GM12878 (cell line): Measurements from ENCODE around the gene IGF1R. TPM values are rescaled to one million over a fixed set of nuclear protein-coding genes. Genes with fewer than 3 reads are reported as not detected.

Source experiments
- ATAC-seq: fragments of 200-7000 bp; cut with Tn5 transposase; 3 replicates; pipeline ENCODE4 v1.9.1; 2020; ENCODE audit warnings: mild to moderate bottlenecking, moderate library complexity
- BruUV-seq: library from RNA; stranded (reverse); fragments of 400-500 nt; replicated peaks from 2 replicates; lab custom pipeline; 2021; lab: Mats Ljungman, UMichigan
- CTCF ChIA-PET: fragments of 300-600 bp; sonication (Branson Sonifier 250); formaldehyde crosslinking; extraction: SDS; loops from one replicate; lab custom pipeline; 2021; ENCODE audit warnings: inconsistent platforms; lab: Yijun Ruan, JAX
- POLR2A ChIA-PET: fragments of 350-600 bp; formaldehyde crosslinking; extraction: SDS; loops from one replicate; lab custom pipeline; 2021; ENCODE audit warnings: inconsistent platforms; lab: Charles Lee
- RAD21 ChIA-PET: fragments of 300-600 bp; sonication (Branson Sonifier 250); formaldehyde crosslinking; loops from one replicate; lab custom pipeline; 2023; ENCODE audit warnings: antibody characterized with exemption; ENCODE audit not compliant: unreplicated experiment; lab: Charles Lee
- SMC1A ChIA-PET: fragments of 300-600 bp; sonication (Branson Sonifier 250); formaldehyde crosslinking; loops from one replicate; lab custom pipeline; 2023; ENCODE audit not compliant: unreplicated experiment, uncharacterized antibody; lab: Charles Lee
- DNase-seq: peaks from one replicate; pipeline ENCODE4 v3.0.0-alpha.2; 2011; ENCODE audit warnings: low read depth, low spot score
- FAIRE-seq: peaks from 3 replicates; lab custom pipeline; 2011; peaks lifted over from hg19 to GRCh38; lab: Jason Lieb, UNC
- H2AFZ ChIP-seq: 2 replicates; pipeline ENCODE4 v1.6.0; 2011; ENCODE audit warnings: low read depth, low read length, control low read depth; ENCODE audit not compliant: control insufficient read depth
- H3K27ac ChIP-seq: 2 replicates; pipeline ENCODE4 v1.5.1; 2011; ENCODE audit warnings: control low read depth; ENCODE audit not compliant: control insufficient read depth, insufficient read depth
- H3K27me3 ChIP-seq, 2 experiments: replicated peaks in 1 of 2; 2 replicates each; pipeline versions ENCODE4 v1.6.0 to v1.6.1; 2011; ENCODE audit warnings: low read length in 1 of 2; ENCODE audit not compliant: control insufficient read depth in 2 of 2, insufficient read depth in 2 of 2
- H3K36me3 ChIP-seq, 2 experiments: 2 replicates each; pipeline ENCODE4 v1.5.1; 2011; ENCODE audit warnings: low read length in 1 of 2; ENCODE audit not compliant: control insufficient read depth in 2 of 2, insufficient read depth in 2 of 2
- H3K4me1 ChIP-seq: 2 replicates; pipeline ENCODE4 v1.6.1; 2011; ENCODE audit warnings: mild to moderate bottlenecking, low read length, moderate library complexity, mixed read lengths; ENCODE audit not compliant: control insufficient read depth, insufficient read depth
- H3K4me2 ChIP-seq: 2 replicates; pipeline ENCODE4 v1.6.0; 2011; ENCODE audit warnings: control low read depth; ENCODE audit not compliant: control insufficient read depth, insufficient read depth
- H3K4me3 ChIP-seq: fragments of 200-600 bp; sonication (generic); 2 replicates; pipeline ENCODE4 v1.5.1; 2016
- H3K79me2 ChIP-seq: 2 replicates; pipeline ENCODE4 v1.6.0; 2011; ENCODE audit warnings: low read length; ENCODE audit not compliant: control insufficient read depth, insufficient read depth
- H3K9ac ChIP-seq: 2 replicates; pipeline ENCODE4 v1.8.0; 2011; ENCODE audit warnings: low read length, control low read depth, mixed read lengths; ENCODE audit not compliant: control insufficient read depth, insufficient read depth
- H3K9me3 ChIP-seq: replicated peaks from 3 replicates; pipeline ENCODE4 v1.5.1; 2011; ENCODE audit warnings: mild to moderate bottlenecking, low read length; ENCODE audit not compliant: control insufficient read depth, insufficient read depth
- H4K20me1 ChIP-seq: 2 replicates; pipeline ENCODE4 v1.6.0; 2011; ENCODE audit not compliant: control insufficient read depth, insufficient read depth
- BCLAF1 ChIP-seq: fragments of 450-650 bp; IDR thresholded peaks from 2 replicates; pipeline ENCODE4 v1.6.1; 2017; ENCODE audit warnings: antibody characterized with exemption, mild to moderate bottlenecking, moderate library complexity
- CHD4 ChIP-seq: fragments of 200-600 bp; sonication (generic); IDR thresholded peaks from 2 replicates; pipeline ENCODE4 v1.6.1; 2016; ENCODE audit warnings: mild to moderate bottlenecking
- EP300 ChIP-seq, 2 experiments: fragments of 150-350 bp in 1 of 2; IDR thresholded peaks; 2 replicates each; pipeline ENCODE4 v1.6.1; 2011 to 2012; ENCODE audit warnings: low read depth in 2 of 2, low read length in 2 of 2, borderline replicate concordance in 1 of 2, improper control_type of control experiment in 1 of 2, inconsistent platforms in 1 of 2; ENCODE audit not compliant: control insufficient read depth in 1 of 2
- FOS ChIP-seq: IDR thresholded peaks from 3 replicates; pipeline ENCODE4 v1.6.1; 2011; ENCODE audit warnings: borderline replicate concordance; ENCODE audit not compliant: insufficient read length; ENCODE audit errors: extremely low read depth
- GATAD2B ChIP-seq: fragments of 450-650 bp; conservative IDR thresholded peaks from 2 replicates; pipeline ENCODE4 v1.6.1; 2017; ENCODE audit warnings: low read depth, mild to moderate bottlenecking, moderate library complexity
- HDAC6 ChIP-seq: fragments of 200-600 bp; sonication (generic); IDR thresholded peaks from one replicate; pipeline ENCODE4 v1.8.0; 2017; ENCODE audit warnings: antibody characterized with exemption; ENCODE audit not compliant: unreplicated experiment
- HSF1 ChIP-seq: fragments of 150-350 bp; IDR thresholded peaks from 2 replicates; pipeline ENCODE4 v1.6.1; 2014; ENCODE audit warnings: mild to moderate bottlenecking, low read depth, low read length
- MTA2 ChIP-seq: fragments of 450-650 bp; IDR thresholded peaks from 2 replicates; pipeline ENCODE4 v1.6.1; 2016; ENCODE audit warnings: low read depth, mild to moderate bottlenecking, moderate library complexity
- NFYB ChIP-seq: IDR thresholded peaks from 2 replicates; pipeline ENCODE4 v1.6.1; 2011; ENCODE audit warnings: low read depth, mild to moderate bottlenecking, low read length, improper control_type of control experiment, moderate library complexity; ENCODE audit not compliant: insufficient read depth
- NKRF ChIP-seq: fragments of 450-650 bp; conservative IDR thresholded peaks from 2 replicates; pipeline ENCODE4 v1.6.1; 2017; ENCODE audit warnings: mild to moderate bottlenecking, moderate library complexity
- RFX5 ChIP-seq: IDR thresholded peaks from 2 replicates; pipeline ENCODE4 v1.6.1; 2011; ENCODE audit warnings: low read depth, low read length, improper control_type of control experiment
- TAF1 ChIP-seq: IDR thresholded peaks from 2 replicates; pipeline ENCODE4 v1.6.1; 2011; ENCODE audit warnings: mild to moderate bottlenecking, low read depth, low read length, borderline replicate concordance
- ZBTB40 ChIP-seq: fragments of 450-650 bp; IDR thresholded peaks from 2 replicates; pipeline ENCODE4 v1.6.1; 2016; ENCODE audit warnings: mild to moderate bottlenecking, moderate library complexity, borderline replicate concordance
- WGBS: methylation state at CpG from one replicate; pipeline ENCODE4 v1.1.6; 2016; ENCODE audit warnings: low lambda C conversion rate; ENCODE audit not compliant: insufficient replicate concordance, insufficient coverage; ENCODE audit errors: missing lambda C conversion rate; 5-methylcytosine and 5-hydroxymethylcytosine counted together
- in situ Hi-C: fragments of 300-500 bp; cut with MboI; formaldehyde crosslinking; loops from 9 replicates; pipeline ENCODE4 v1.14.3; 2018; ENCODE audit warnings: mixed read lengths
- intact Hi-C: fragments of 100-400 bp; cut with micrococcal nuclease; formaldehyde crosslinking; loops from one replicate; pipeline ENCODE4 v1.14.2; 2022; ENCODE audit not compliant: unreplicated experiment
- polyA plus RNA-seq, 11 experiments: library from polyadenylated mRNA; depleted of rRNA in 4 of 11; unstranded in 6 of 11; stranded (reverse) in 5 of 11; fragments of >200 nt; fragmentation: Nextera tagmentation in 4 of 11; fragmentation: Illumina TruSeq in 1 of 11; extraction: Ambion mirVana in 4 of 11; extraction: Trizol in 1 of 11; gene quantifications; 1 replicate in 1 of 11; 2 replicates in 10 of 11; pipeline versions ENCODE4 v1.2.1 to v1.2.3, GENCODE V29; 2011 to 2016; ENCODE audit warnings: inconsistent platforms in 2 of 11, missing spikeins in 2 of 11, low read depth in 1 of 11
- total RNA-seq, 4 experiments: library from RNA; depleted of rRNA in 3 of 4; stranded (reverse); fragments of >200 nt in 3 of 4; fragmentation: Illumina TruSeq in 1 of 4; extraction: Trizol in 1 of 4; gene quantifications; 2 replicates each; pipeline versions ENCODE4 v1.2.1 to v1.2.3, GENCODE V29; 2013 to 2021

Gene IGF1R
- total and polyA plus RNA-seq, 10 of the 15 experiments (the other 5 are each of a cell fraction or from before 2014, with no cell fraction given): 0.03 to 2.7 (median 0.66) TPM

- H3K27me3 ChIP-seq: no peaks in the 10 kb centered on the region
- H3K4me2 ChIP-seq: no peak overlapping the region
- CTCF ChIA-PET: no interaction called here
- SMC1A ChIA-PET: interaction anchor here (1.0 kb wide), 2 partner anchors 9 to 293 kb away, joined by 3 read pairs; no protein-coding TSS in a partner anchor
- no peak for DNase-seq
- 62% methylated on average over 9 of the region's 10 CpGs for whole genome bisulfite sequencing
- H4K20me1 ChIP-seq: no peaks in the 10 kb centered on the region
- FAIRE-seq: no peak
- in situ Hi-C loops: no loop called here
- intact Hi-C loops: no loop called here
- RAD21 ChIA-PET: no interaction called here
- H3K27ac ChIP-seq: no peak overlapping the region
- BruUV-seq: no TSS peak
- no peak overlapping the region for H2AFZ ChIP-seq
- no peak overlapping the region for H3K4me3 ChIP-seq
- no peaks in the 10 kb centered on the region for H3K9me3 ChIP-seq
- H3K4me1 ChIP-seq: no peaks in the 10 kb centered on the region
- no peaks in the 10 kb centered on the region for H3K79me2 ChIP-seq
- H3K36me3 ChIP-seq: no peaks in the 10 kb centered on the region
- POLR2A ChIA-PET: interaction anchor here (0.6 to 0.8 kb wide), 2 partner anchors 28 to 251 kb away, joined by 3 to 4 read pairs; no protein-coding TSS in a partner anchor
- H3K9ac ChIP-seq: no peak overlapping the region
- ATAC-seq: no peak
- no peak for TF ChIP-seq HDAC6
- no peak for TF ChIP-seq CHD4
- no peak for TF ChIP-seq ZBTB40
- no peak for TF ChIP-seq NFYB
- TF ChIP-seq MTA2: no peak
- TF ChIP-seq TAF1: no peak
- no peak for TF ChIP-seq RFX5
- no peak for TF ChIP-seq FOS
- no peak for TF ChIP-seq EP300 (IDR thresholded peaks at IDR 0.05; ENCODE audit: borderline replicate concordance in 1 of 2, control insufficient read depth in 1 of 2, low read depth in 2 of 2, low read length in 2 of 2)
- no peak for TF ChIP-seq NKRF
- TF ChIP-seq GATAD2B: no peak
- TF ChIP-seq HSF1: no peak
- no peak for TF ChIP-seq BCLAF1
Measured at GRCh38 chr15:98923579-98923978, 275.2 kb downstream of the IGF1R start.
